Measurements from ENCODE around the gene LRRC32.
A peak's percentile ranks its signal among the peaks of the same experiment; 100 is the strongest.

The LRRC32 gene

GRCh38 chr11:76699451-76700091 lies 29.0 kb upstream of the LRRC32 start:
- no peak for DNase-seq

GRCh38 chr11:76698321-76699043 lies 27.9 kb upstream of the LRRC32 start:
- DNase-seq, result no peak

GRCh38 chr11:76696756-76697155 lies 26.2 kb upstream of the LRRC32 start:
- no peak for DNase-seq

- DNase-seq, result no peak
These were observed 25.2 kb upstream of the LRRC32 start for GRCh38 chr11:76695771-76696170.

- DNase-seq, result no peak
These were observed 24.6 kb upstream of the LRRC32 start for GRCh38 chr11:76695133-76695532.

- DNase-seq, result no peak
These were observed 24.1 kb upstream of the LRRC32 start for GRCh38 chr11:76694664-76695063.

GRCh38 chr11:76693806-76694205 lies 23.3 kb upstream of the LRRC32 start:
- no peak for DNase-seq

- DNase-seq, result no peak
These were observed 22.4 kb upstream of the LRRC32 start for GRCh38 chr11:76692956-76693355.

GRCh38 chr11:76691655-76692054 lies 21.1 kb upstream of the LRRC32 start:
- DNase-seq, result no peak

- DNase-seq, result no peak
These were observed 20.2 kb upstream of the LRRC32 start for GRCh38 chr11:76690736-76691135.

GRCh38 chr11:76689313-76690260 lies 19.0 kb upstream of the LRRC32 start:
- DNase-seq, result no peak

GRCh38 chr11:76688146-76688545 lies 17.6 kb upstream of the LRRC32 start:
- DNase-seq, result no peak

- DNase-seq, result no peak
These were observed 15.9 kb upstream of the LRRC32 start for GRCh38 chr11:76686261-76687079.

- DNase-seq, result no peak
These were observed 15.3 kb upstream of the LRRC32 start for GRCh38 chr11:76685831-76686230.

GRCh38 chr11:76685237-76685636 lies 14.7 kb upstream of the LRRC32 start:
- DNase-seq, result no peak

GRCh38 chr11:76684516-76684915 lies 14.0 kb upstream of the LRRC32 start:
- no peak for DNase-seq

- DNase-seq, result no peak
These were observed 12.9 kb upstream of the LRRC32 start for GRCh38 chr11:76683161-76684095.

- DNase-seq, result no peak
These were observed 12.1 kb upstream of the LRRC32 start for GRCh38 chr11:76682684-76683083.

- no peak for DNase-seq
These were observed 11.6 kb upstream of the LRRC32 start for GRCh38 chr11:76682106-76682505.

GRCh38 chr11:76680518-76681425 lies 10.2 kb upstream of the LRRC32 start:
- peak; percentile 79 for DNase-seq

Measured in NCI-H1092 treated with DMSO at 0.1 percent for 48 hours (cell line).